Measurements from ENCODE around the gene THRB.
A peak's percentile ranks its signal among the peaks of the same experiment; 100 is the strongest.

The THRB gene

GRCh38 chr3:24201301-24201700 lies 293.3 kb downstream of the THRB start:
- H3K9me3 Mint-ChIP-seq = peaks cover 4% of the 10 kb centered on the region
- no peak for DNase-seq (ENCODE audit: low spot score in 2 of 2)
- no peak overlapping the region for H3K4me3 Mint-ChIP-seq
- no peak overlapping the region for H3K27ac Mint-ChIP-seq
- no peaks in the 10 kb centered on the region for H3K36me3 Mint-ChIP-seq
- no peaks in the 10 kb centered on the region for H3K4me1 Mint-ChIP-seq
- no peak for ATAC-seq

DNA sequence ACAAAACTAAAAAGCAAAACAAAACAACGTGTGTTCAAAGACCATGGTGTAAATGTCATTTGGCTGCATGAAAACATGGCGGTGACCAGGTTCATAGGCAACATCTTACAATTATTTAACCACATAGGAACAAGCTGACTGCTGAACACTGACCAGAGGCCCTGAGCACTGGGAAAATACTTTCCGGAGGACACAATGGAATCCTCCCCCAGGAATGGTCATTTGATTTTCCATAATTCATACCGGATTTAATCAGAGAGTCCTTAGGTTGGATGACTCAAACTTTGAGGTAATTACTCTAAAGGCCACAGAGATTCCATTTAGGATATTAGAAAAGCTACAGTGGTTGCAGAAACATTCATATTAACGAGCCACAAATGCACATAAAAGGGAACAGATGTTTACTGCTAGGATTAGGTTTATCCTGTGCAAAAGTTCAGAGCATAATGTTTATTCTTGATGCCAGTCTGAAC lies 294.8 kb downstream of the THRB start:
- H3K36me3 Mint-ChIP-seq = no peaks in the 10 kb centered on the region
- peaks cover 4% of the 10 kb centered on the region for H3K9me3 Mint-ChIP-seq
- H3K27ac Mint-ChIP-seq = no peak overlapping the region
- no peak overlapping the region for H3K4me3 Mint-ChIP-seq
- DNase-seq (ENCODE audit: low spot score in 2 of 2) = no peak
- H3K4me1 Mint-ChIP-seq = no peaks in the 10 kb centered on the region
- no peak for ATAC-seq

- no peak overlapping the region for H3K27ac Mint-ChIP-seq
- no peak for ATAC-seq
Measured at GRCh38 chr3:24199300-24199699, 295.4 kb downstream of the THRB start.

GRCh38 chr3:24198728-24199127 lies 295.9 kb downstream of the THRB start:
- ATAC-seq (no peak), DNase-seq (ENCODE audit: low spot score in 2 of 2) (no peak)
- H3K9me3 Mint-ChIP-seq = no peaks in the 10 kb centered on the region

More at GRCh38 chr3:24199300-24199699, 295.4 kb downstream of the THRB start:
- H3K4me3 Mint-ChIP-seq = no peak overlapping the region
- no peaks in the 10 kb centered on the region for H3K36me3 Mint-ChIP-seq
- no peaks in the 10 kb centered on the region for H3K4me1 Mint-ChIP-seq
- DNase-seq (ENCODE audit: low spot score in 2 of 2) = no peak
- H3K9me3 Mint-ChIP-seq = no peaks in the 10 kb centered on the region

DNA sequence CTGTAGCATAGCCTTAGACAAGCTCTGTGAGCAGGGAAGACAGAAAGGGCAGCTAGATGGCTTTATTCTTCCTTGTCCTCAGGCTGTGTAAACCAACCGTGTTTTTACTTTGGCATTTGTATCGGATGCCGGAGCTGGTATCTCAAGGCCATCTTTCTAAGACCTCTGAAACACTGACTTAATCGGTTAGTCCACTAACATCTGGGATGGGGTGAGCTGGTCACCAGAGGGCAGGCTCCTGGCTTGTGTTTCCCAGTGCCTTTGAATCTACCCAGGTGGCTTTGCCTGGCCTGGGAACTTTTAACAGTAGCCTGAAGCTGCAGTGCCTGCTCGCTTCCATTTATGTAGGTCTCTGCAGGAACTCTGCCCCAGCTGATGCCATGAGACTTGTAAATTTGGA lies 296.8 kb downstream of the THRB start:
- no peak overlapping the region for H3K27ac Mint-ChIP-seq
- no peak for ATAC-seq

More at GRCh38 chr3:24198728-24199127, 295.9 kb downstream of the THRB start:
- H3K27ac Mint-ChIP-seq = no peak overlapping the region
- H3K4me1 Mint-ChIP-seq = no peaks in the 10 kb centered on the region
- no peaks in the 10 kb centered on the region for H3K36me3 Mint-ChIP-seq
- H3K4me3 Mint-ChIP-seq = no peak overlapping the region

GRCh38 chr3:24196526-24196925 lies 298.1 kb downstream of the THRB start:
- DNase-seq (ENCODE audit: low spot score in 2 of 2) = no peak
- H3K4me3 Mint-ChIP-seq = no peak overlapping the region
- no peaks in the 10 kb centered on the region for H3K4me1 Mint-ChIP-seq
- H3K36me3 Mint-ChIP-seq = no peaks in the 10 kb centered on the region
- no peak overlapping the region for H3K27ac Mint-ChIP-seq
- H3K9me3 Mint-ChIP-seq = no peaks in the 10 kb centered on the region
- no peak for ATAC-seq

More for the DNA sequence above, 296.8 kb downstream of the THRB start:
- H3K4me3 Mint-ChIP-seq = no peak overlapping the region
- no peaks in the 10 kb centered on the region for H3K36me3 Mint-ChIP-seq
- no peaks in the 10 kb centered on the region for H3K9me3 Mint-ChIP-seq
- DNase-seq (ENCODE audit: low spot score in 2 of 2) = no peak
- H3K4me1 Mint-ChIP-seq = no peaks in the 10 kb centered on the region

DNA sequence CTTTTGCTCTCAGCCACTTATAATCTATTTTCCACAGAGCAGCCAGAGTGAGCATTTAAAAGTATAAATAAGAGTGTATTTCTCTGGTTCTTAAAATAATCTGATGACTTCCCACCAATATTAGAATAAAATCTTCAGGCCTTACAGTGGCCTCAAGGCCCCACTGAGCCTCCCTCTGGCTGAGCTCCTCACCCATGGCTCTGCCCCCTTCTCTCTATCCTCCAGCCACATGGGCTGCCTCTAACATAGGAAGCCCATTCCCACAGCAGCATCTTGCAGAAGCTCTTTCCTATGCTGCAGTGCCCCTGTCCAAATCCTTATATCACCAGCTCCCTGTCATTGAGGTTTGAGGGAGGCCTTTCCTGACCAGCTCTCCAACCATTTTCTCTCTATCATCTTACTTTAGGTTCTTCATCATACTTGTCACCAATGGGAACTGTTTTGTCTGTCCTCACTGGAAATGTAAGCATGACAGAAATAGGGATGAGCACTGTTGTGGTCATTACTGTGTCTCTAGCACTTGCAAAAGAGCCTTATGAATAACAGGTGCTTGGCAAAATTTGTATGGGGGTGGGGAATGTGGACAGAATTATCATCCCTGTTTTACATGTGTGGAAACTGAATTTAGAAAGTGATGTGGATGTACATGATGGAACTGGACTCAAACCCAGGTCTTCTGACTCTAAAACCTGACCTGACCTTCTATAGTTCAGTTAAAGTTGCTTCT lies 299.0 kb downstream of the THRB start:
- H3K9me3 Mint-ChIP-seq = no peaks in the 10 kb centered on the region
- H3K4me1 Mint-ChIP-seq = no peaks in the 10 kb centered on the region
- H3K36me3 Mint-ChIP-seq = no peaks in the 10 kb centered on the region
- no peak overlapping the region for H3K4me3 Mint-ChIP-seq
- no peak overlapping the region for H3K27ac Mint-ChIP-seq
- DNase-seq (ENCODE audit: low spot score in 2 of 2) (no peak), ATAC-seq (no peak)

- no peak overlapping the region for H3K4me3 Mint-ChIP-seq
- H3K27ac Mint-ChIP-seq = no peak overlapping the region
- no peaks in the 10 kb centered on the region for H3K36me3 Mint-ChIP-seq
- no peak for DNase-seq (ENCODE audit: low spot score in 2 of 2)
- ATAC-seq = no peak
- no peaks in the 10 kb centered on the region for H3K4me1 Mint-ChIP-seq
- H3K9me3 Mint-ChIP-seq = no peaks in the 10 kb centered on the region
Measured at GRCh38 chr3:24192469-24193056, 302.1 kb downstream of the THRB start.

GRCh38 chr3:24191801-24192403 lies 302.7 kb downstream of the THRB start:
- H3K27ac Mint-ChIP-seq = no peak overlapping the region
- H3K9me3 Mint-ChIP-seq = no peaks in the 10 kb centered on the region
- no peaks in the 10 kb centered on the region for H3K36me3 Mint-ChIP-seq
- no peak for DNase-seq (ENCODE audit: low spot score in 2 of 2)
- no peaks in the 10 kb centered on the region for H3K4me1 Mint-ChIP-seq
- ATAC-seq = no peak
- no peak overlapping the region for H3K4me3 Mint-ChIP-seq

- Mint-ChIP-seq H3K4me3 (no peak overlapping the region), H3K4me1 (no peaks in the 10 kb centered on the region), H3K9me3 (no peaks in the 10 kb centered on the region), H3K27ac (no peak overlapping the region), H3K36me3 (no peaks in the 10 kb centered on the region)
- DNase-seq (ENCODE audit: low spot score in 2 of 2) (no peak), ATAC-seq (no peak)
Measured at GRCh38 chr3:24190256-24190655, 304.4 kb downstream of the THRB start.

DNA sequence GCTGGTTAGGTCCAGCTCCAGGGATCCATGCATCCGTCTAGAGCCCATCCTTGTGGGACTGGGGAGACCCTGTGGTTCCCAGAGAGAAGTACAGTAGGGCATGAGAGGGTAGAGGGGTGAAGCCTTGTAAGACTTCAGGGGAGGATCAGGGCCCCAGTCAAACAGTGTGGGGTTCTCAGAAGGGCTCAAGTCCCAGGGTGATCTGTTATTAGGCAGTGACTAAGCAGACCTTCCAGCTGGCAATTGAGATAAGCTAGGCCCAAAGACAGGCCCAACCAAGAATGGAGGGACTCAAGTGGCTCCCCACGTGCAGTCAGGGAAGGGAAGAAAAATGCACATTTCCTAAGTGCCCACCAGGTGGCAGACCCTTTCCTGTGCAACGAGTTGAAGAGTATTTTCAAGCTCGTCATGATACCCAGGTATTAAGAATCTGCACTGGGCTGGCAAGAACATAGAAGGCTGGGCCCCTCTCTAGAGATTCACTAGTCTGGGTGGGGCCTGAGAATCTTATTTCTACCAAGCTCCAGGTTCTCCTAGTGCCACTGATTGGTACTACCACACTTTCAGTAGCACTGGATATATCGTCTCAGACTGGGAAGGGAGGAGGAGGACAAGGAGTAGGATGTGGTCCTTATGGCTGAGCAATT lies 308.8 kb downstream of the THRB start:
- no peak overlapping the region for H3K27ac Mint-ChIP-seq
- H3K9me3 Mint-ChIP-seq = no peaks in the 10 kb centered on the region
- H3K4me3 Mint-ChIP-seq = no peak overlapping the region
- ATAC-seq = peak; percentile 62
- peak in 1 of 2 donors; percentile 50 for DNase-seq (ENCODE audit: low spot score in 2 of 2)
- H3K36me3 Mint-ChIP-seq = no peaks in the 10 kb centered on the region
- no peaks in the 10 kb centered on the region for H3K4me1 Mint-ChIP-seq

- H3K27ac Mint-ChIP-seq = no peak overlapping the region
Measured at GRCh38 chr3:24184528-24185176, 310.0 kb downstream of the THRB start.

DNA sequence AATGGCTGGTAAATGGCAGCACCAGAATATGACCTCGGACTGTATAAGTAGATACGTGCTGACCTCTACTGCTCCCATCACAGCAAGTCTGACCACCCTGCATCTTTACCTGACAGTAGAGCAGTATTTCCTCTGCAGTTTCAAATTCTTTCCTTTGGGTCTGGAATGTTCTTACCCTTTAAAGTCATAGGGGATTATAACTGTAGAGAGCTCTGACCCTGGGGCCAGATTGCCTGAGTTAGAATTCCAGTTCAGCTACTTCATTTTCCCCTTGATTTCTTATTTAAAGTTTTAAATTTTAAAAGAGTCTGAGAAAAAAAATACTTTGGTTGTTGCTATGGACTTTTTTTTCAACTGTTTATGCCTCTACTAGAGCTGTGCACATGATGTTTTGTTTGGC lies 311.9 kb downstream of the THRB start:
- H3K4me3 Mint-ChIP-seq = no peak overlapping the region
- no peaks in the 10 kb centered on the region for H3K9me3 Mint-ChIP-seq
- H3K36me3 Mint-ChIP-seq = no peaks in the 10 kb centered on the region
- no peak for DNase-seq (ENCODE audit: low spot score in 2 of 2)
- no peak for ATAC-seq
- no peaks in the 10 kb centered on the region for H3K4me1 Mint-ChIP-seq
- H3K27ac Mint-ChIP-seq = no peak overlapping the region

More at GRCh38 chr3:24184528-24185176, 310.0 kb downstream of the THRB start:
- Mint-ChIP-seq H3K9me3 (no peaks in the 10 kb centered on the region), H3K4me3 (no peak overlapping the region), H3K36me3 (no peaks in the 10 kb centered on the region), H3K4me1 (no peaks in the 10 kb centered on the region)
- DNase-seq (ENCODE audit: low spot score in 2 of 2) (no peak), ATAC-seq (no peak)

DNA sequence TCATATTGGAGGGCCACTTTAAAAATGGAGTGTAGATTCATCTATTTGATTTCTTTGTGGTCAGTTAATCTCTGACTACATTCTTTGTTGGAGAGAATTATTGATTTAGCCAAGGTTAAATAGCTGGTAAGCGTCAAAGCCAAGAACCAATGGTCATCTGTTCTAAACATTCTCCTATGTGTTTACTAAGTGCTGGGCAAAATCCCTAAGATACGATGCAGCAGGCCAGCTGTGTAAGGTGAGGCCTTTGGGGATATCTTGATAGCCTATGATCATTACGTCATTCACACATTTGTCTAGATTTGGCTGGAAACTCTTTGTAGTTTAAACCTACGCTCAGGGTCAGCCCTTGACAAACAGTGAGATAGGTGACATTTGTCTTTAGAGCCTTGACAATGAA lies 313.4 kb downstream of the THRB start:
- ATAC-seq (no peak), DNase-seq (ENCODE audit: low spot score in 2 of 2) (no peak)
- H3K9me3 Mint-ChIP-seq = no peaks in the 10 kb centered on the region

DNA sequence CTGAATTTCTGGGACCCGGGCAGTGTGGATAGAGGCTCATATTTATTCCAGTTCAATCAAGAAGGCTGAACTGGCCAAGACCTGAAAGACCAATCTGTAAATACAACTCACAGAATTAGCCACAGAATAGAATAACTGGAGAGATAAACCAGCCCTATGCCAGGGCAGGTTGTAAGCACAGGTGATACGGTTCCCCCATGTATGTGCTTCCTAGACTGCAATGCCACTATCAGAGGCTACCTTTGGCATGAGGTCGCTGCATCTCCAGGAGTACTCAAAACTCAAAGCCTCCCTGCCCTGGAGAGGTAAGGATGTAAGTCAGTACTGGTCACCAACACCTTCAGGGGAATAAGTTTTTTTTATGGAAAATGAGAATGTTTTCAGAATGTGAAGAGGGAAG lies 314.0 kb downstream of the THRB start:
- Mint-ChIP-seq H3K4me3 (no peak overlapping the region), H3K36me3 (no peaks in the 10 kb centered on the region), H3K4me1 (no peaks in the 10 kb centered on the region), H3K27ac (no peak overlapping the region), H3K9me3 (no peaks in the 10 kb centered on the region)
- no peak for ATAC-seq
- DNase-seq (ENCODE audit: low spot score in 2 of 2) = no peak

More for the DNA sequence above, 313.4 kb downstream of the THRB start:
- H3K4me1 Mint-ChIP-seq = no peaks in the 10 kb centered on the region
- H3K27ac Mint-ChIP-seq = no peak overlapping the region
- no peak overlapping the region for H3K4me3 Mint-ChIP-seq
- no peaks in the 10 kb centered on the region for H3K36me3 Mint-ChIP-seq

Data from stimulated activated effector memory CD8-positive, alpha-beta T cell treated with anti-CD3 and anti-CD28 coated beads, Interleukin-12 subunit alpha, Interleukin-12 subunit beta, amount 100 ng/mL, for 72 hours (primary cell).